Umbilical cord (tissue), 2 donors: ENCODE results near the gene CBLB. TPM values are rescaled to one million over a fixed set of nuclear protein-coding genes. Genes with fewer than 3 reads are reported as not detected.
"Not testable (repeated sequence)": the region's sequence is repeated elsewhere in the genome, so short reads cannot be mapped to it uniquely, and the experiment has no call there.

Experiments
- DNase-seq: peaks from one replicate; pipeline ENCODE4 v3.0.0-alpha.2; 2015; ENCODE audit warnings: low spot score
- total RNA-seq: library from RNA; depleted of rRNA; stranded (reverse); fragments of >200 nt; gene quantifications from one replicate; pipeline ENCODE4 v1.2.3, GENCODE V29; 2014; ENCODE audit warnings: low replicate concordance; ENCODE audit not compliant: insufficient read depth

CBLB gene
- total RNA-seq, 1 donor from 2014 or later, result 25.5 TPM

- DNase-seq, result no peak
Measured at GRCh38 chr3:105822171-105823123, 46.4 kb downstream of the CBLB start.

GRCh38 chr3:105821433-105821832 lies 47.4 kb downstream of the CBLB start:
- DNase-seq, result no peak

GRCh38 chr3:105816833-105817232 lies 52.0 kb downstream of the CBLB start:
- no peak for DNase-seq

GRCh38 chr3:105815331-105815730 lies 53.5 kb downstream of the CBLB start:
- not testable (repeated sequence) for DNase-seq

GRCh38 chr3:105813710-105814109 lies 55.1 kb downstream of the CBLB start:
- DNase-seq, result peak; percentile 38

- DNase-seq, result peak; percentile 50
Measured at GRCh38 chr3:105812194-105812586, 56.6 kb downstream of the CBLB start.

GRCh38 chr3:105811518-105812193 lies 57.2 kb downstream of the CBLB start:
- DNase-seq, result no peak

GRCh38 chr3:105809208-105809888 lies 59.5 kb downstream of the CBLB start:
- no peak for DNase-seq

- no peak for DNase-seq
Measured at GRCh38 chr3:105807701-105808100, 61.1 kb downstream of the CBLB start.

GRCh38 chr3:105807146-105807545 lies 61.7 kb downstream of the CBLB start:
- no peak for DNase-seq

- no peak for DNase-seq
Measured at GRCh38 chr3:105806359-105806758, 62.5 kb downstream of the CBLB start.

GRCh38 chr3:105805404-105805803 lies 63.4 kb downstream of the CBLB start:
- DNase-seq, result no peak

GRCh38 chr3:105802118-105802706 lies 66.6 kb downstream of the CBLB start:
- DNase-seq, result peak; percentile 79

- DNase-seq, result no peak
Measured at GRCh38 chr3:105801397-105801796, 67.4 kb downstream of the CBLB start.

- DNase-seq, result no peak
Measured at GRCh38 chr3:105800320-105800719, 68.5 kb downstream of the CBLB start.

- DNase-seq, result no peak
Measured at GRCh38 chr3:105799286-105799685, 69.5 kb downstream of the CBLB start.

GRCh38 chr3:105798381-105798934 lies 70.4 kb downstream of the CBLB start:
- no peak for DNase-seq

- DNase-seq, result no peak
Measured at GRCh38 chr3:105793040-105793439, 75.8 kb downstream of the CBLB start.

GRCh38 chr3:105791919-105792786 lies 76.7 kb downstream of the CBLB start:
- DNase-seq, result no peak

GRCh38 chr3:105791131-105791530 lies 77.7 kb downstream of the CBLB start:
- DNase-seq, result peak; percentile 56
